ENCODE measurements around the gene ARHGAP29.

DNA sequence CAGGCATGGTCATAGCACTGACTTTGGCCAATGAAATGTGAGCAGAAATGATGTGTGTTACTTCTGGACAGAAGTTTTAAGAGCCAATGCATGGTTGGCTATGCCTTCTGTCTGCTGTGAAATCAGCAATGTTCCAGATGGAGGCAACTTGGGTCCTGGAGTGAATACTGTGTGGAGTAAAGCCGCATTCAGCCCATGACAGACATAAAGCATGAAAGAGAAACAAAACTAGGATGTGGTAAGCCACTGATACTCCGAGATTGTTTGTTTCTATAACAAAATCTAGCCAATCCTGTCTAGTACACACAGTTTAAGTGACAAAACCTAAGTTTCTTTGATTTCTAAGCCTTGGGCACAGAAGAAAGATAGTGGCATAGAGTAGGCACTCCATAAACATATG is 47.1 kb upstream of the ARHGAP29 start:
- TF ChIP-seq, protein P1, sequence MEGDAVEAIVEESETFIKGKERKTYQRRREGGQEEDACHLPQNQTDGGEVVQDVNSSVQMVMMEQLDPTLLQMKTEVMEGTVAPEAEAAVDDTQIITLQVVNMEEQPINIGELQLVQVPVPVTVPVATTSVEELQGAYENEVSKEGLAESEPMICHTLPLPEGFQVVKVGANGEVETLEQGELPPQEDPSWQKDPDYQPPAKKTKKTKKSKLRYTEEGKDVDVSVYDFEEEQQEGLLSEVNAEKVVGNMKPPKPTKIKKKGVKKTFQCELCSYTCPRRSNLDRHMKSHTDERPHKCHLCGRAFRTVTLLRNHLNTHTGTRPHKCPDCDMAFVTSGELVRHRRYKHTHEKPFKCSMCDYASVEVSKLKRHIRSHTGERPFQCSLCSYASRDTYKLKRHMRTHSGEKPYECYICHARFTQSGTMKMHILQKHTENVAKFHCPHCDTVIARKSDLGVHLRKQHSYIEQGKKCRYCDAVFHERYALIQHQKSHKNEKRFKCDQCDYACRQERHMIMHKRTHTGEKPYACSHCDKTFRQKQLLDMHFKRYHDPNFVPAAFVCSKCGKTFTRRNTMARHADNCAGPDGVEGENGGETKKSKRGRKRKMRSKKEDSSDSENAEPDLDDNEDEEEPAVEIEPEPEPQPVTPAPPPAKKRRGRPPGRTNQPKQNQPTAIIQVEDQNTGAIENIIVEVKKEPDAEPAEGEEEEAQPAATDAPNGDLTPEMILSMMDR (IDR thresholded peaks at IDR 0.05; ENCODE audit: low read length) = no peak
- TF ChIP-seq EZH2 (optimal IDR thresholded peaks at IDR 0.05; ENCODE audit: low read depth, low read length) = no peak

Data from MM.1S (cell line).